NCI-H2107 treated with DMSO at 0.1 percent for 48 hours (cell line): Measurements from ENCODE around the gene ADAM12.
"Not testable (repeated sequence)": the region's sequence is repeated elsewhere in the genome, so short reads cannot be mapped to it uniquely, and the experiment has no call there.

ENCODE experiments used
- DNase-seq: peaks from one replicate; lab custom pipeline; 2025; ENCODE audit not compliant: unreplicated experiment; lab: John Stamatoyannopoulos, UW

ADAM12 gene

GRCh38 chr10:126402721-126403695, 14.7 kb upstream of the ADAM12 start:
- no peak for DNase-seq

GRCh38 chr10:126400641-126401040, 12.4 kb upstream of the ADAM12 start:
- DNase-seq, result no peak

- no peak for DNase-seq
These were observed 10.6 kb upstream of the ADAM12 start for GRCh38 chr10:126398924-126399323.

DNA sequence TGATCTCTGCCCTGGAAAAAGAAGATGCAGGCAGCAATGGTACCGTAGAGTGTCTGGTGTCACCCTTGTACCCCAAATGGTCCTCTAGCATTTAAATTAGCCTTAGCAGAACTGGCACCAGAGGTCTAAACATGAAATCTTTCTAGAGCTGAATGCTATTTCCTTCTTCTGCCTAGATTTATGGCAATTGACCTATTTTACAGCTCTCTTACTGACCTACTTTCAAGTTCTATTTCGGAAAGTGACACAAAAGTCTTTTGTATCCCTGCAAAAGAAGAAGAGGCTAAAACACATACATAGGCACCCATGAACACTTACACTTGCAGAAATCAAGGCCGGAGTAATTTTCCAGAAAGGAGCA, 10.1 kb upstream of the ADAM12 start:
- DNase-seq, result no peak

GRCh38 chr10:126397640-126398382, 9.5 kb upstream of the ADAM12 start:
- DNase-seq, result no peak

- DNase-seq, result no peak
These were observed 8.9 kb upstream of the ADAM12 start for GRCh38 chr10:126397156-126397555.

- DNase-seq, result no peak
These were observed 6.7 kb upstream of the ADAM12 start for GRCh38 chr10:126394948-126395347.

DNA sequence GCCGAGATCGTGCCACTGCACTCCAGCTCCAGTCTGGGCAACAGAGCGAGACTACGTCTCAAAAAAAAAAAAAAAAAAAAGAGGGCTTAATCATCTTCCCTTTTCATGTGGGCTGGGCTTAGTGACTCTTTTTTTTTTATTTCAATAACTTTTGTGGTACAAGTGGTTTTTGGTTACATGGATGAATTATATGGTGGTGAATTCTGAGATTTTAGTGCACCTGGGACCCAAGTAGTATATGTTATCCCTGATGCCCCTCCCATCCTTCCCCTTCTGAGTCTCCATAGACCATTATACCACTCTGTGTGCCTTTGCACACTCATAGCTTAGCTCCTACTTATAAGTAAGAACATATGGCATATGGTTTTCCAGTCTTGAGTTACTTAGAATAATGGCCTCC, 4.8 kb upstream of the ADAM12 start:
- DNase-seq, result no peak

DNA sequence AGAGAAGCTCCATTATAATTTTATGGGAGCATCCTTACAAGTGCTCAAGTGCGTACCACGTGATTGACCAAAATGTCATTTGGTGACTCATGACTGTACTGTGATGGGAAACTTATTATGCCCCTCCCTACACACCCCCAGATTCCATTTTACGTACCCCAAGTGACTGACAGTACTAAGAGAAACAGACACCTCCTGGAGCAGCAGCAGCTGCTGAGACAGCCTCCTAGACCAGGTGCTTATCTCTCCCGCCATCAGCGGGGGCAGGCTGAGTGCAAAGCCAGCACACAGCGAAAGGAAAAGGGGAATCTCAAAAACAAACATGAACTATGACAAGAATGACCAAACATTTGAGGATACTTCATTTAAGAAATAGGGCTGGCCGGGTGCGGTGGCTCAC, 4.2 kb upstream of the ADAM12 start:
- DNase-seq, result no peak

GRCh38 chr10:126392068-126392467, 3.8 kb upstream of the ADAM12 start:
- no peak for DNase-seq

DNA sequence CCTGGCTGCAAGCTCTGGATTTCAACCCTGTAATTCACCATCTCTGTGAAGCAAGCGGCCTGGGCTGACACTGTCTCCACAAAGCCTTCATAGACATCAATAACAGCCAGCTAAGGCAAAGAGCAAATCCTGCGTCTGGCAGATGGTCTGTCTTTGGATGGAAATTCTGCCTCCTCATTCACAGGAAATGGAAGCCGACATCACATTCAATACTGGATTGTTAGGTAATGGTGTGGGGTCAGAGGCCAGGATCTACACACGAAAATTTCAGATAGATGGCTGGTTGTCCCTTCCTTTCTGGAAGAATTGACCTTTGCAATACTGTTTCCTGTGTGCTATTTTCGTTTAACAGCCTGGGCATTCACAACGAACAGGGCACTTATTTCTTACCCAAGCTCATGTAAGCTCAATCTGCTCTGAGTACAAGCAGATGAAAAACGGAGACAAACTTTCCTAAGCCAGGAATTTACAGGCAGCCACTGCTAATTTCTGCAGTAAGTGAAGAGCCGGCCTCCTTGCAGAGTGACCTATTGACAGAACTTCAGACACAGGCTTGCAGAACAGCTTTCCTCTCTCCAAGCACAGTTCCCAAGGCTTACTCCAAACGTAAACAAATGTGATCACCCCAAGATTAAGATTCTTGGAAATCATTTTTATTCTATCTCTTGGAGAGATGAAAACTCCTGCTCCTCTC, 3.1 kb upstream of the ADAM12 start:
- no peak for DNase-seq

DNA sequence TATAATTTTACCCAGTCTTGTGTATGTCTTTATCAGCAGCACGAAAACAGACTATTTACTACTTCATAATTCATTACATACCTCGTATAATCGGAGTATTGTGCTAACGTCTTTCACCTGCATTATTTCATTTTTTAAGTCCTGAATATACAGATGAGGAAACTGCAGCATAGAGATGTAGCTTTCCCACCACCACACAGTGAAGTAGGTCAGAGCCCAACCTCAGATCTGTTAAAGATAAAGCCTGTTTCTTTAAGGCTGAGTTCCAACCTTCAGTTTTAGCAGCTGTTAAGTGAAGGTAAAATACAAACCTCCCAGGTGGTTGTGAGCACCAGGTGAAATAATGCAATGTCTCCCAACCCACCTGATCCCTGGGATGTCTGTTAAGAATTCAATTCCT, 2.0 kb upstream of the ADAM12 start:
- DNase-seq, result no peak

GRCh38 chr10:126387041-126387921, 996 bp downstream of the ADAM12 start:
- no peak for DNase-seq

DNA sequence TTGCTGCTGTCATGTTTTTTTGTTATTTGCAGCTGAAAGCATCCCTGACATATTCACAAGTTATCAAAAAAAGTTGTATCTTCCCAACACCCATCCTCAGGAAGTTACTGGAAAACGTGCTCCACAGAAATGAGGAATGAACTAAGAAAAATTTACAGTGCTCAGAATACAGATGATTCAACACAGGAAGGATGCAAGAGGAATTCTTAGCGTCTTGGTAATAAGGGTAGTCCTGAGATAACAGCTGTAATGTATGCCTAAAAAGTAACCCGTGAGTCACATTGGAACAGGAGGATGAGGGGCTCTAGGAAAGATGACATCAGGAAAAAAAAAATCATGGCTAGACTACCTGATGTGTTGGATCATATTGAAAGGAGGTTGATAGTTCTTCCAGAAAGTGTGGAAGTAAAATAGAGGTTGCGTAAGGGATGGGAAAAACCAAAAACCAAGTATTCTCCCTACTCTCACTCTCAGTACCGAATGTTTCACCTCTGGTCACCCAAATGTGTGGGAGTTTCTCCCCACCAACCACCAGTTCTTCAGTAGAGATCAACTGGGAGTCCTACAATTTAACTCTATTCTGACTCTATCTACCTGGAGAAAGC, 3.9 kb downstream of the ADAM12 start:
- DNase-seq, result no peak

DNA sequence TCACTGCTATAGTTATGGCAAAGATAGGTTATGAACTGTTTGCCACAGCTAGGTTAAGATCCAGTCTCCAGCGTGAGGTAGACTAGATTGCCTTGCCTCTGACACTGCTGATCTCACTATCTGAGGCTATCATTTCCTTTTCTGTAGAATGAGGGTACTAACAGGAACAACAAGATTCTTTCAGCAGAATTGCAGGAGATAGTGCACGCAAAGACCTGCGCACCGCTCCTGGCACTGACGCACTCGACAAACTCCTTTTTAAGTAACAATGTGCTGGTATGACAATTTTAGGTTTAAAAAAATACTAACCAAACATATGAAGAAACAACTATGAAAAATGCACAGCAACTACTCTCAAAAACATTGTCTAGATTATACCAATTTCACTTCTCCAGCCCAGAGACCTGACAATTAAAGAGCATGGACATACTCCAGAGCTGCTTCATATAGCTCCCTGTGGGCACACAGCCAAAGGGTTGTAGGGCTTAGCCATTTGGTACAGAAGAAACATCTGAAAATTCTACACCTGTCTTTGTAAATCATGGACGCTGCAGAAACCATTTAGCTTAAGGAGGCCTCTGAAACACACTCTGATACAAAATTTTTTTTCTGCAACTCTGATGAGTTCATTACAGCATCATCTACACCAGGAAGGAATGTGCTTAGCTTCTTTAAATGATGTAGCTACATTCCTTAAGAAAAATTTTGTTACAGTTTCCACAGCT, 7.8 kb downstream of the ADAM12 start:
- DNase-seq, result no peak

DNA sequence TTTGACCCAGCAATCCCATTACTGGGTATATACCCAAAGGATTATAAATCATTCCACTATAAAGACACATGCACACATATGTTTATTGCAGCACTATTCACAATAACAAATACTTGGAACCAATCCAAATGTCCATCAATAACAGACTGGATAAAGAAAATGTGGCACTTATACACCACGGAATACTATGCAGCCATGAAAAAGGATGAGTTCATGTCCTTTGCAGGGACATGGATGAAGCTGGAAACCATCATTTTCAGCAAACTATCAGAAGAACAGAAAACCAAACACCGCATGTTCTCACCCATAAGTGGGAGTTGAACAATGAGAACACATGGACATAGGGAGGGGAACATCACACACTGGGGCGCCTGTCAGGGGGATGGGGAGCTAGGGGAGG, 9.1 kb downstream of the ADAM12 start:
- not testable (repeated sequence) for DNase-seq

- DNase-seq, result no peak
These were observed 11.3 kb downstream of the ADAM12 start for GRCh38 chr10:126376956-126377355.

GRCh38 chr10:126375926-126376554, 12.2 kb downstream of the ADAM12 start:
- DNase-seq, result no peak

DNA sequence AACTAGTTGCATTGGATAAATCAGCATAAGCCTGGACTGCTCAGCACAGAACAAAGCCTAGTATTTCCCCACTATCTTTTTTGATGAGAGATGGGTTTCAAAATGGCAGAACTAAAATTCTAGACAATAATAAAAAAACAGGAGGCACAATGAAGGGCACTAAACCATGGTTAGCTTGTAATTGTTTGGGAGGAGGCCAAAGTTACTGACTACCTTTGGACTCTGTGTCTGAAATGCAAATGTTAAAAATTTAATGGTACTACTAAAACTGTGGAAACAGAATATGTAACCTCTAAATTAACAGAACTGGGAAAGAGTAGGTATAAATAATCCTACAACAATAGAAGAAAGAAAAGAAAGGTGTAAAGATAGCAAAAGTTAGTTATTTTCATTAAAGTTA, 13.0 kb downstream of the ADAM12 start:
- DNase-seq, result no peak
